ENCODE results near the gene KRT80.

The KRT80 gene

DNA sequence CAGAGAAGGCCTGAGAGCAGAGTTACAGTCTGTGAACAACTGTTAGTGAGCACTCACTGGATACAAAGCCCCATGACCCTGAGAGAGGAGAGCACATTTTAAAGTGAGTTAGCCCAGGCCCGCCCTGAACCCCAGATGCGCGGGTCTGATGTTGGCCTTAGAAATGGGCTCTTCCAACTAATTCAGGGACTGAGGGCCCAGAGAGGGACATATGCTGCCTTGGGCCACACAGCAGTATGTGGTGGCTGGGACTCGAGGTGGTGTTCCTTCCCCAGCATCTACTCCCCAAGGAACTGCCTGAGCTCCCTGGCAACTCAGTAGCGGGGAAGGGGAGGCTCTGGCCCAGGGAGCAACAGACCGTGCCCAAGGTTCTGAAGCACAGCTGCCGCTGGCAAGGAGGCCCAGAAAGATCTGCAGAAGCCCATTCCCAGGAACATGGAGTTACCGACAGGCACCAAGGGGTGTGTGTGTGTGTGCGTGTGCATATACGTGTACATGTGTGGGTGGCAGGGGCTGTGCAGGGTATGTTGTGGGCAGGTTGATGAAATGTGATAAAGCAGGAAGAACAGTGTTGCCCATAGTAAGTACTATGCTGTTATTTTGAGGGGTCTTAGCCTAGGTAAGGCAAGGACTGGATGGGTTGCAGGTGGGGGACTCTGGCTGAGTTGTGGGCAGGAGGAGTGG, 40.5 kb downstream of the KRT80 start:
- DNase-seq, result no peak

DNA sequence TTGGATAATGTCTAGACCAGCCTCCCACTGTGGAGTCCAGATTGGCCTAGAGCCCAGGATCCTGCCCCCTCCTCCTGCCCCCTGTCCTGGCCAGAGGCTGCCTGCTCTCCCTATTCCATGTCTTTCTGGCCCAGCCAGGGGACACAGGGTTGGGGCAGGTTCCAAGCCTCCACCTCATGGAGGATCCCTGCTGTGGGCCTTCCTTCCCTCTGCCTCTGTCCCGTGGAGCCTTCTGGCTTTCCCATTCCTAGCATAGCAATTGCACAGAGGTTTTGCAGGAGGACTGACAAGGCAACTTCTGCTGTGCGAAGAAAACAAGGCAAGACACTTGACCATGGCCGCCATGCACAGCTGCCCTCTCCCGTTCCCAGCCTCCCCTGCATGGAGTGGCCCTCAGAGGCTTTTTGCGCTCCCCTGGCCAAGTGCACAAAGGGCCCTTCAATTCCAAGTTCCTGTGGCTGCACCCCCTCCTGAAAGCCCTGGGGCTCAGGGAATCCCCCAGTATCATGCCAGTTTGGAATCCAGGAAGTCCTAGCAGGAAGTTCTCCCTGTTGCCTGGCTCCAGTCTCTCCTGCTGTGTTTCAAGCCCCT, 42.1 kb downstream of the KRT80 start:
- no peak for DNase-seq

- no peak for DNase-seq
Observed at GRCh38 chr12:52149182-52149641, 42.6 kb downstream of the KRT80 start.

- no peak for DNase-seq
Observed at GRCh38 chr12:52148464-52149181, 43.2 kb downstream of the KRT80 start.

DNA sequence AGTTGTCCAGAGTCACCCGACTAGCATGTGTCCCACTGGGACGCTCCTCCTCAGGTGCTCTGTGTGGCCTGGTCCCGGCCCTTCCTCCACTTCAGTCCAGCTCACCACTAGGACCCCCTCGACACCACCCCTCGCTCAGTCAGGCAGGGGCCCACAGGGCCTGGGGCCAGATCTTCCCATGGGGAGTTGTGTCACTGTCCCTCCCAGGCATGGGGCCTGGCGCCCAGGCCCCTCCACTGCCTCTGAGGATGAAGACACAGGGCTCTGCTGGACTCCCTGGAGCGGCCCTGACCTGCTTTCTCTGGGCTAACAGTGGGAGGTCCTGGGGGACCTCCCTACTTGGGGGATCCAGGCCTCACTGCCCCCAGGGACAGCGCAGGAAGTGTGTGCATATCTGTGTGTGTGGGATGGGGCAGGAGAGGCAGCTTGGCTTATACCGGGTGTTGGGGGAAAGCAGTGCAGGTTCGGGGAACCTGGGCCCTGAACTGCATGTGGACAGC, 43.8 kb downstream of the KRT80 start:
- DNase-seq, result no peak

DNA sequence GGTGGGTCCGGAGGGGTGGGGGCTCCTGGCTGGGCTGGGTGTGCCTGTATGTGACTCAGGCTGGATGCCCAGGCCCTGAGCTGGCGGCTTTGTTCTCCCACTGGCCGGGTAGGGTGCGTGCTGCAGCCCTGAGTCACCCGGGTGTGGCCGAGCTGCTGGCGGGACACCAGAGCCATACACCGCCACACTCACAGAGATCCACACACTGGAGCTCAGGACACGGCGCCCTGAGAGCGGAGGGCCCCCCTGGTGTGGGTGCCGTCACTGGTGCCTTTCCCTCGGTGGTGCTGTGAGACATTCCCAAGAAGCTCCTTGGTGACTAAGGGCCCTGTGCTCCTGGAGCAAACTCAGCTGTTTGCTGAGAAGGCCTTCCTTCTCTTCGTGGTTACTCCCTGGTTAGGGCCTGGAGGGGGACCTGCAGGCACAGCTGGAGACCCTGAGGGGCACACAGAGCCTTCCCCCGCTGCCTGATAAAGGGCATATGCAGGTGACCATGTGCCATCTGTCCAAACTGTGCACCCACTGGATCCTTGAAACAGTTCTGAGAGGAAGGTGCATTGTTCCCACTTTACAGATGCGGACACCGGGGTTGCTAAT, 44.3 kb downstream of the KRT80 start:
- DNase-seq, result peak; percentile 51

GRCh38 chr12:52146822-52147366, 44.9 kb downstream of the KRT80 start:
- DNase-seq, result no peak

DNA sequence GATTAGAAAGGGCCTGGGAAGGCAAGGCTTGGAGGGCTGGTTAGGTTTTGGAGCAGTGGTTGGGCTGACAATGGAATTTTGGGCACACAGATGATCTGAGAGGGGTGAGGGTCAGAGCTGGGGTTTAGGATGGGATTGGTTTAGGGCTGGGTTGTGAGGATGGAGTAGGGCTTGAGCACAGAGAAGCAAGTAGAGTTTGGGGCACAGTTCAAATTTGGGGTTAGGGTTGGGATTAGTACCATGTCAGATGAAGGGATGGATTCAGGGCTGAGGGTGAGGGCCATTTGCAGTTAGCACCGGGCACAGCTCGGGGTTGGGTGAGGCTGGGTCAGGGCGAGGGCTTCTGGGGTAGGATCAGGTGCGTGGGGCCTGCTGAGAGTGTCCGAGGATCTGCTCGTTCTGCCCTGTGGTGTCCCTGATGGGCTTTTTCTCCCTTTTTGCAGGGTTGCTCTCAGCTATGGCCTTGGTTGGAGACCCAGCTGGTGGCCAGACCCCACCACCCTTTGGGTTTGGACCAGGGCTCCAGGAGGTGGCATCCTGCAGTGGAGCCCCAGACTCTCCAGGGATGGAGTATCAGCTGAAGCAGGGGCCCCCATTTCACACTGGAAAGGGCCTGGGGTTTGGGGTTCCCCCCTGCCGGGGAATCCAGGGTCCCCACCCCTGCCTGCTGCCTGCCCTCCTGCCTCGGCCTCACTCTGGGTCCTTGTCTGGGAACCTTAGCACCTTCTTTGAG, 45.6 kb downstream of the KRT80 start:
- no peak for DNase-seq

- no peak for DNase-seq
Observed at GRCh38 chr12:52145228-52146088, 46.4 kb downstream of the KRT80 start.

DNA sequence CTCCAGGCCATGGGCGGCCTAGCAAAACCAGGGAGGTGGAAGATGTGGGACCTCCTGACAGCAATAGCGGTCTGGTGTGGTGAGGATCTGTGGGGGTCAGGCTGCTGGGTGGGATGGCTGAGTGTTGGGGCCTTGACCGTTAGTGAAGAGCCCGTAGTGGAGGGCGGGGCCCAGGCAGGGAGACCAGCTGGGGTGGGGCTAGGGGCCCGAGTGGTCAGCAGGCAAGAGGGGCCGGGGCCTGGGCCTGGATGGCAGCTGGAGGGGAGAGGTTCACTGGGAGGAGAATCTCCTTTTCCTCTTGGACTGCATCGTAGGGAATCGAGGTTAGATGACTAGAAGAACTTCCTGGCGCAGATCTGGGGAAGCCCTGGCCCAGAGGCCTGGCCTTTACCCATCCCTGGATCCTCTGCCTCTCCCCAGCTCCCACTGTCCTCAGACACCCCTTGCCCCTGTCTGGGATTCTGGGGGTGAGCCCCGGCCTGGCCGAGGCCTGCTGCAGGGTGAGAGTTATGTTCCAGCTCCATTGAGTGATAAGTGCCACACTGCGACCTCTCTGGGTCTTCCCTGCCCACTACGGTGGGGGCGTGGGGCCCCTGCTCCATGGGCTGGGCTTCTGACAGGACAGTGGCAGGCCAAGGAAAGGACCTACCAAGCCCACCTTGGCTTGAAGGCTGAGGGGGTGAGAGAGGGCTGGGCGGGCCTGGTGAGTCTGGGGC, 47.1 kb downstream of the KRT80 start:
- DNase-seq, result no peak

GRCh38 chr12:52142431-52142830, 49.4 kb downstream of the KRT80 start:
- no peak for DNase-seq

DNA sequence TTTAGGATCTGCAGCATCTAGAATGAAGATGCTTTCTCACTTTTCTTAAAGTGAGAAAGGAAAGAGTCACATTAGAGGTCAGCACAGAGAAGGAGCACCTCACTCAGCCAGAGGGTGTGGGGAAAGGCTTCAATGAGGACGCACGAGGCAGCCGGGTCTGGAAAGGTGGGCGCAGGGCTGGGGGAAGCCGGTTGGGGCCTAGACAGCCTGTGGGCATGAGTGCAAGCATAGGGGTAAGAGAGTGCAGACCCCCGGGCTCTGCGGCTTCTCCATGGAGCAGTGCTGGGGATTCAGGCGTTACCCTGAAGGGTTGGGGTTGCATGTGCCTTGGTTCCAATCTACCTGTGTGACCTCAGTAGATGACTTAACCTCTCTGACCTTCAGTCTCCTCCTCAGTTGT, 49.9 kb downstream of the KRT80 start:
- DNase-seq, result no peak

- no peak for DNase-seq
Observed at GRCh38 chr12:52141306-52141705, 50.5 kb downstream of the KRT80 start.

DNA sequence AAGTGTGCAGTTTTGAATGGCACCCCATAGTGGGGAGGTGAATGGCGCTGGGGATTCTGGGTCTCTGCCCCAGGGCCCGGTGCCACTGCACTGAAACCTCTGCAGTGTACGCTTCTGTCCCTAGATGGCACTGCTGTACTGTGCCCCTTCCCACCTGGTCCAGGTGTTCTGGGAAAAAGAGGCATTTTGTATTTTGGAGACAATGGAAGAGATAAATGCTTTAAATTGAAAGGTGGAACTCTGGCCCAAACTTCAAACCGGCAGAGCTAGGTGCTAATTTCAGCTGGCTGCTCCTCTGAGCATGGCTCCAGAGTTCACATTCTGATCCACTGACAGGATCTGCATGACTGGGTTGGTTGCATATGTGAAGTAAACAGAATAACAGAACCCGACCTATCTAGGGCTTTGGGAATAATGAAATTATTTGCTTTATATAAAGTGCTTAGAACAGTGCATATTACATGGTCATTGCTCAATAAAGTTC, 52.2 kb downstream of the KRT80 start:
- no peak for DNase-seq

DNA sequence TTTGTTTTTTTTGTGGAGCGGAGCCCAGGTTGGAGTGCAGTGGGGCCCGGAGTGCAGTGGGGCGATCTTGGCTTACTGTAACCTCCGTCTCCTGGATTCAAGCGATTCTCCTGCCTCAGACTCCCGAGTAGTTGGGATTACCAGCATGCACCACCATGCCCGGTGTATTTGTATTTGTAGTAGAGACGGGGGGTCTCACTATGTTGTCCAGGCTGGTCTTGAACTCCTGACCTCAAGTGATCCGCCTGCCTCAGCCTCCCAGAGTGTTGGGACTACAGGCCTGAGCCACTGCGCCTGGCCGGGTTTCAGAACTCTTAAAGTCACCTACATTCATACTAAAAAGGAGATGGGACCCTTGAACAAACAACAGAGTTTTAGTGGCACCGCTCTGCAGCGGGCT, 52.7 kb downstream of the KRT80 start:
- no peak for DNase-seq

DNA sequence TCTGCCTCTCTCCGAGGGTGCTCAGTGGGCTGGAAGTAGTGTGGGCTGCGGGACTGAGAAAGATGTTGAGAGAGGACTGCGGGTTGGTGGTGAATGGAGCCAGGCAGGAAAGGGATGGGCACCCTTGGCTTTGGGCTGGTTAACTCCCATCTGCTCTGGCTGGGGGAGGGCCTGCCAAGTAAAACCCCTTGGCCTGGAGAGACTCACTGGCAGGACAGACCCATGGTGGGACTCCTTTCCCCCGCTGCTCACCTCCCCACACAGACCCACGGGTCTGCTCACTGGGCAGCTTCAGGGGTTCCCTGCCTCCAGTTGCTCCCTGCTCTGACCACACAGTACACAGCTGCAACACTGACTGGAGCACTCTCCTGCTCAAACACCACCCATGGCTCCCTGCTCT, 54.1 kb downstream of the KRT80 start:
- DNase-seq, result no peak

DNA sequence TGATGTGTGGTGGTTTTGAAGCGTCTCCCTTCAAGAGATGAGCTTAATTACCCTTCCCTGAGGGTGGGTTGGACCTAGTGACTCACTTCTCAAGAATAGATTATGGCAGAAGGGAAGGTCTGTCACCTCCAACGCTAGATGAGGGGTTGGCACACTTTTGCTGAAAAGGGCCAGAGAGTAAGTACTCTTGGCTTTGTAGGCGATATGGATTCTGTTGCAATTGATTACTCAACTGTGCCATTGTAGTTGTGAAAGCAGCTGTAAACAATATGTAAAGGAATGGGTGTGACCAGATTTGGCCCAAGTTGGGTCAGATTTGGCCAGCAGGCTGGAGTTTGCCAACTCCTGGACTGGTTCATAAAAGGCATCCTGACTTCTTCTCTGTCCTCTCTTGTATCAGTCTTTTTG, 59.1 kb downstream of the KRT80 start:
- DNase-seq, result peak; percentile 75

- no peak for DNase-seq
Observed at GRCh38 chr12:52130711-52131110, 61.1 kb downstream of the KRT80 start.

DNA sequence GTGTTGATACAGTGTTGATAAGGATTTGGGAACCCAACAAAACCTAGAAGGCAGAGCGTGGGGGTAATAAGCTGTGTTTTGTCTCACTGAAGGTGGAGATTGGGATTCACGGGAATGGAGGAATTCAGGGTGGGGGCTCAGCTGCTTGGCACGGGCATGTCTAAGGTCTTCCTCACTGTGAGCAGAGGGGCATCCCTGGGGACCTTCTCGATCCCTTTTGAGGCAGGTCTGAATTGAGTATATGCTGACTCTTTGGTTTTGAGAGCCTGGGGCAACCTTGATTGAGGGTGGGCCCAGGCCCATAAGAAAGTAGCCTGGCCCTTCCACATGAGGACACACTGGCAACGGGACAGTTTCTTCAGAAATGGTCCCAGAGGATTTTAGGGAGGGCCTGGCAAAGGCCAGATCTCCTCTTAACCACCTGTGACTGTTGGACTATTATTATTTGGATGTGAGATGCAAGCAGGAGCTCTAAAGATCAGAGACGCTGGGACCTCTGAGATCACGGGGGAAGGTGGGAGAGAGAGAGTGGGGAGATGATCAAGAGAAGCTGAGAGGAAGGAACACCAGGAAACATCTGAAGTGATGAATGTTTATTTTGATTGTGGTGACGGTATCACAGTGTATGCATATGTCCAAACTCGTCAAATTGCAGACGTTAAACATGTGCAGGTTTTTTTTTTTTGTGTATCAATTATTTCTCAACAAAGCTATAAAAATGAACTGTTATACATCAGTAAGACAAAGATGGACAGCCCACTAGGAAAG, 63.9 kb downstream of the KRT80 start:
- DNase-seq, result no peak

Data from MV-4-11 (cell line).